ENCODE measurements around the gene AIFM2.
"Not testable (repeated sequence)": the region's sequence is repeated elsewhere in the genome, so short reads cannot be mapped to it uniquely, and the experiment has no call there.

The AIFM2 gene

DNA sequence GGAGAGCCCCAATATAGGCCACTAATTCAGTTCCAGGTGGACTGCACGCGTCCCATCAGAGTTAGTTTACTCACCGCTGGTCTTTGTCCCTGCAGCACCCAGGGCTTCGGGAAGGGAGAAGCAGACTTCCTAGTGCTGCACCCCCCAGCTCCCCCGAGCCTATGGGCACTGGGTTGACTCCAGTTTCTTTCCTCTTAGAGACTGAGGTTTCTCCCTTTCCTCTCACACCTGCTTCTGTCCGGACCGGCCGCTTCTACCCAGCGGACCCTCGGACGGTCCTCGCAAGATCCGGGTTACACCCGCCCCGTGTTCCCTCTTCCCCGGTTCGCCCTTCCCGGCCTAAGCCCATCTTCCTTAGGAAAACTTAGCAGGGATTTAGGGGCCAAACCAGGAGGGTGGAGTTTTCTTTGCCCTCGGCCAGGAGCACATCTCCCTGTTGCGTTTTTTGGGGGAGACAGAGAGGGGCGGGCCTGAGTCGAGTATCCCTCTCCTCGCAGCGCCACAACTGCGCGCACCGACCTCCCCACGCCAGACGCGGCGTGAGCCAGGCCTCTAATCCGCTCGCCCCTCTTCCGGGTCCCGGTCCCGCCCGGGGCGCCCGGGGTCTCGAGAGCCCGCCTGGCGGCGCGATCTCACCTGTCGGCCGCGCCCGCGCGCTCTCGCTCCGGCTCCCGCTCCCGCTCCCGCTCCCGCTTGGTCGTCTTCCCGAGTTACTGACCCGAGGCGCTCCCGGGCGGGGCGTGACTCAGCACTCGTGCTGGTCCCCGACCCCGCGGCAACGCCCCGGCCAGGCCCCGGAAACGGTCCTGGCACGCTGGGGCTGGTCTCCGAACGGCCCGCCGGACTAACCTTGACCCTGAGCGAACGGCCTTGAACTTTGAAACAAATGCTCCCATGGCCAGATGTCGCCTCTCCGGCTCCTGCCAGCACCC lies at the start of gene AIFM2:
TSS of gene AIFM2 (minus strand) at position 728 of the 932 bp plus-strand sequence. CDS start 8,741 bp downstream, outside the sequence.
- DNase-seq: peak; percentile 20

DNA sequence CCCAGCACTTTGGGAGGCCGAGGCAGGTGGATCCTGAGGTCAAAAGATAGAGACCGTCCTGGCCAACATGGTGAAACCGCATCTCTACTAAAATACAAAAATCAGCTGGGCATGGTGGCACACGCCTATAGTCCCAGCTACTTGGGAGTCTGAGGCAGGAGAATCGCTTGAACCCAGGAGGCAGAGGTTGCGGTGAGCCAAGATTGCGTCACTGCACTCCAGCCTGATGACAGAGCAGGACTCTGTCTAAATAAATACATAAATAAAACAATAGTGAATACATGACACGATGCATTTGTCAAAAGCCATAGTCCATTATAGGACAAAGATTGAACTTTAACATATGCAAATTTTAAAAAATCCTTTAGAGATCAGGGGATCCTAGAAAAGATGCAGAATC lies 46.6 kb upstream of the AIFM2 start:
- not testable (repeated sequence) for DNase-seq

DNA sequence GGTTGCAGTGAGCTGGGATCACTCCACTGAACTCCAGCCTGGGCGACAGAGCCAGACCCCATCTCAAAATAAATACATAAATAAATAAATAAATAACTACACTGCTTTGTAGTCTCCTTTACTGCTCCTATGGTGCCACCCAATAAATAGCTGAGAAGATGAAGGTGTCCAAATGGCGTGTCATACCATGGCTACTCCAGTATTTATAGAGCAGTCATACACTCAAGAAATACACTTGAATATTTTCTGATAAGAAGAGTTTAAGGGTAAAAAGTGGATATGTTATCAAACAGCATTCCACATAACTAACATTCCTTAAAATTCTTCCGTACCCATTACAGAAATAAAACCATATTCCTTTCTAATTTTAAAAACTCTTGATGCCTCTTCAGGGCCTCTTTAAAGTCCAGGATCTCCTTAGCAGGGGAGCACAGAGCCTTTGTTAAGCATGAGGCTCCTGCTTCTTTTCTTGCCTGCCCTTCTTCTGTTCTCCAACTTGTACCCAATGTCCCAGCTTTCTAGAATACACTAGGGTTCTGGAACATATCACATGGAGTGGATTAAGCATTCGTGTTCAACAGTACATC lies 45.6 kb upstream of the AIFM2 start:
- DNase-seq: no peak

DNA sequence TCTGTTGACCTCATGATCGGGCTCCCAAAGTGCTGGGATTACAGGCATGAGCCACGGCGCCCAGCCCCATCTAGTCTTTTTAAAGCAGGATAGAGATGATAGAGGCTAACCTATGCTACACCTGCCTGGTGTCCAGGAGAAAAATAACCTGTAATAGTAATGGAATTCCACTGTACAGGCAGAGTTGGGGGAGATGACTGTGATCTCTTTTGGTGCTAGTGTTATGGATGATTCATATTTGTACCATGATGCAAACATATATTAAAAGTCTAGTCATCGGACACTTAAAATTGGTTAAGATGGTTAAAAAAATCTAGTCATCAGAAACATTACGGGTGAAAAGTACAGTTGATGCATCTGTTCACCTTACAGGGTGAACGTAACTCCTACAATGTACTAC lies 43.8 kb upstream of the AIFM2 start:
- DNase-seq: no peak

DNA sequence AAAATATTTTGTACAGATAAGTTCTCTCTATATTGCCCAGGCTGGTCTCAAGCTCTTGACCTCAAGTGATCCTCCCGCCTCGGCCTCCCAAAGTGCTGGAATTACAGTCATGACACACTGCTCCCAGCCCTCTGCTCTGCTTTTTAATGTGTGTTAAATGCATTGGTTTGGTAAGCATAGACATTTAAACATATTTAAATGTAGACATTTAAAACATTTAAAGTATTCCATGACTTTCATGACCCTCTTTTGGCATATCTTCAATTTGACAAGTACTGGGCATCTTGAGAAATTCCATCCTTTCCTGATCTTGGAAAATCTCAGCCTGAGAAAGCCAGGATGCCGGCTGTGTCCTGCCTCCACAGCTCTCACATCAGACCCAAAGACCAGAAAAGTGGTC lies 42.9 kb upstream of the AIFM2 start:
- no peak for DNase-seq

DNA sequence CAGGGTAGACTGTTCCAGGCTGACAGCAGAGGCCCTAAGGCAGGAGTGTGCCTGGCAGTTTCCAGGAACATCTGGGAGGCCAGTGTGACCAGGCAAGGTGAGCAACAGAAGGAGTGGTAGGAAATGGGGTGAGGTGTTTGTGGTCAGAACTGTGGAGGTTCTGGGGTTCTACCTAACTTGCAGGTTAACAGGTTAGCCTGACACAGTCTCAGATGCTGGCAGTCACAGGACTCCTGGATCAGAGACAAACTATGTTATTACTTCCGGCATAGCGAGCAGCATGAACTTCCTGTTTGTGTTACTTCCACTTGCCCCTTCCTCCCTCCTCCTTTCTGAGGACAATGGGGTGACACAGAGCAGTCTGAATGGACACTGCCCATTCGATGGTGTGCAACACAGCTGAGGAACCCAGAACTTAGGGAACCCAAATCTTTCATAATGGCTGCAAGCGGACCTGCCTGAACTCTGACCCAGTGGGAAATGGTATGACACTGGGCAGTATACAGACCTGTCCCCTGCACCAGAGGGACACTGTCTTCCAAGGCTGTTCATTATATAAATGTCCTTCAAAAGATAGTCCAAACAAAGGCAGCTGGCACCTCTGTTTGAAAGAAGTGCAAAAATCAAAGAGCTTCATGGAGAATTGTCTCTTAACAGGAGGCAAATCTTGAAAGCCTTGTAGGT lies 41.6 kb upstream of the AIFM2 start:
- peak; percentile 65 for DNase-seq

DNA sequence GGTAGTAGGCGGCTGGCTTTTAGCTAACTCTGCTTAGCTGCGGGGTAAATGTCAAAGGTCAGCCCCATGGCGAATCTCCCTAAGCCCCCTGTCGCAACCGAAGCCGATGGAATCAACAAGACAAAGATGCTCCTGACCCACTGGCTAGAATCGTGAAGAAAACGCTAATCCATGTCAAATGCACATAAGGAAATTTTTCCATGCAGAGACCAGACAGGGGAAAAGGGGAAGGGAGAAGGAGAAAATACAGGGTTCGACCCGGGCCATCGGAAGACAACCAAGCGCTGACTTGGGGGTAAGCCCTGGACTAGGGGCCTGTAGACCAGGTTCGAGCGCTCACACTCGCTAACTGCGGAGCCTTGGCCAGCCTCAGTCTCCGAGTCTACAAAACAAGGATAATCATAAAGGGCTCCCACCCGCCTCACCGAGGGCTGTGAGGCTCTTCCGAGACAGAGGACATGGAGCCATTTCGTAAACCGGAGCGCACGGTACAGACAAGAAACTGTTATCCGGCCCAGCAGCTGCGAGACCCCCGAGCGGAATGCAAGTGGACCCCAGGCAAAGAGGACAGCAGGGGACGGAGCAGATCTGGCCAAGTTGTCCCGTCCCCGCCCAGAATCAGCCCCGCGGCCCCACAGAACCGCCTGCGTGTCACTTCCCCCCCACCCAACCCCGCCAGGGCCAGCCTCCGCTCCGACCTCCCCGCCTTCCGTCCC lies 37.2 kb upstream of the AIFM2 start:
- DNase-seq: no peak

DNA sequence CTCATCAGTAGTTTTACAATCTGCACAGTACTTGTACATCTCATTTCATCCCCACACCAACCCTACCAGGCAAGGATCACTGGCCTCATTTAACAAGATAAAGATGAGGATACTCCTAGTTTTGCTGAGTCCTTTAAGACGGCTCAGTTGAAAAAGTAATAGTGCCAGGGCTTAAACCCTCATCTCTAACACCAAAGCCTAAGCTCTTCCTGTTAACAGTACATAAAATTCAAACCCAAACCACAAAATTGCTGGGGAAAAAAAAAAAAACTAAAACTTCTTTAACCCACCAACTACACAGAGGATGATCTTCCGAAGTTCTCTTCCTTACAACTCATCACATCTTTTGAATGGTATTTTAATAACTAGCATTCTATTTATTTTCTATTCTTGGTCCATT lies 36.4 kb upstream of the AIFM2 start:
- DNase-seq: peak; percentile 50

DNA sequence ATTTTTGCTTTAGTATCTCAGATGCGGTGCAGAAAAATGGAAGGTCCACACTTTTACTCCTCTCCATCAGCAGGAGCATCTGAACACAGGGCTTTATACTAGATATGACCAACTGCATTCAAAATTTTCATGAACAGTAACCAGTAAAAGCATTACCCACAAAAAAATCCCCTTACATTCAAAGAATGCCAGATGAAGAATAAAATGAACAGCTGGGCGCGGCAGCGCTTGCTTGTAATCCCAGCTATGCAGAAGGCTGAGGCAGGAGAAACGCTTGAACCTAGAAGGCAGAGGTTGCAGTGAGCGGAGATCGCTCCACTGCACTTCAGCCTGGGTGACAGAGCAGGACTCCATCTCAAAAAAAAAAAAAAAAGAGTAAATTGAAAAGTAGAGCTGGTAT lies 34.6 kb upstream of the AIFM2 start:
- DNase-seq: no peak

DNA sequence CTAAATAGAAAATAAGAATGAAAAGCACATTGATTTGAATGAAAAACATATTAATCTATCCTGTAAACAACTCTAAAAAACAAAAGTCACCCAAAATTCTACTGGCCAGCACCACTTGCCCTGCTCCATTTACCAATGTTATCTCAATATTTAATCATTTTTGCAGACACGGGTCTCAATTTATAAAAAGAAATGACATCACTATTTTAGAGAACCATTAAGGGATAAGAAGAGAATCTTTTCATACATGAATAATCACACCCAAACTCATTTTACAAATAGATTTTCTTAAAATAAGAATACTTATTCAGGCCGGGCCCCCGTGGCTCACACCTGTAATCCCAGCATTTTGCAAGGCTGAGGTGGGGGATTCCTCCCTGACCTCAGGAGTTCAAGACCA lies 33.8 kb upstream of the AIFM2 start:
- no peak for DNase-seq

DNA sequence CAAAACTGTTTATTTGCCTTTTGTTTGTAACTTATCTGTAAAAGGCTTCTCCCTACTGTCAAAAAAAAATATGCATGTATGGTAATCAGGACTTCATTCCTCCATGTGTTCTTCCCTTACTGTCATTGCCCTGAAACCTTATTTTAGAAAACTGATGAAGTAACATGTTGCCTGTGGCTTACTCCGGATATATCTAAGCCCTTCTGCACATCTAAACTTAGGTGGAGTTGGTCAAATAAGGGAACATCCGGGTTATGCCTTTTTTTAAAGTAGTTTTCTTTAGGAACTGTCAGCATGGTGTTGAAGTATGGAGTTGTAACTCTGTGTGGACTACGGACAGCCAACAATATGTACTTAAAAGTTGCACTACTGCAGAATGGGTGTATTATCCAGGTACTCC lies 31.5 kb upstream of the AIFM2 start:
- peak; percentile 21 for DNase-seq

DNA sequence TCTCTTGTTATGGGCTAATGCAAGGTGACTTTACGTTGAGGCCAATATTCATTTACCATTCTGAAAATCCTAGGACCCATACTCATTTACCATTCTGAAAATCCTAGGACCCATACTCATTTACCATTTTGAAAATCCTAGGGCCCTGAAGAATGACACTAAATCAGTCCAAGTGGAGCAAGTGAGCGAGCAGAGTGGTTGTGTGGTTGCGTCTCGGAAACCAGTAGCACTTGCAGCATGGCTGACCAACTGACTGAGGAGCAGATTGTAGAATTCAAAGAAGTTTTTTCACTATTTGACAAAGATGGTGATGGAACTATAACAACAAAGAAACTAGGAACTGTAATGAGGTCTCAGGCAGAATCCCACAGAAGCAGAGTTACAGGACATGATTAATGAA lies 30.8 kb upstream of the AIFM2 start:
- no peak for DNase-seq

DNA sequence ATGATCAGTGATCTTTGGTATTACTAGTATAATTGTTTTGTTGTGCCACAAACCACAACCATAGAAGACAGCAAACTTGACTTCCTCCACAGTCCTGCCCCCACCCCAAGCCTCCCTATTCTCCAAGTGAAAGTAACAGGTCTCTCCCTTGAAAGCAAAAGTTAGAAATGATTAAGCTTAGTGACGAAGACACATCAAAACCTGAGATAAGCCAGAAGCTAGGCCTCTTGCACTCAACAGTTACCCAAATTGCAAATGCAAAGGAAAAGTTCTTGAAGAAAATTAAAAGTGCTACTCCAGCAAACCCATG lies 30.2 kb upstream of the AIFM2 start:
- DNase-seq: peak; percentile 70

DNA sequence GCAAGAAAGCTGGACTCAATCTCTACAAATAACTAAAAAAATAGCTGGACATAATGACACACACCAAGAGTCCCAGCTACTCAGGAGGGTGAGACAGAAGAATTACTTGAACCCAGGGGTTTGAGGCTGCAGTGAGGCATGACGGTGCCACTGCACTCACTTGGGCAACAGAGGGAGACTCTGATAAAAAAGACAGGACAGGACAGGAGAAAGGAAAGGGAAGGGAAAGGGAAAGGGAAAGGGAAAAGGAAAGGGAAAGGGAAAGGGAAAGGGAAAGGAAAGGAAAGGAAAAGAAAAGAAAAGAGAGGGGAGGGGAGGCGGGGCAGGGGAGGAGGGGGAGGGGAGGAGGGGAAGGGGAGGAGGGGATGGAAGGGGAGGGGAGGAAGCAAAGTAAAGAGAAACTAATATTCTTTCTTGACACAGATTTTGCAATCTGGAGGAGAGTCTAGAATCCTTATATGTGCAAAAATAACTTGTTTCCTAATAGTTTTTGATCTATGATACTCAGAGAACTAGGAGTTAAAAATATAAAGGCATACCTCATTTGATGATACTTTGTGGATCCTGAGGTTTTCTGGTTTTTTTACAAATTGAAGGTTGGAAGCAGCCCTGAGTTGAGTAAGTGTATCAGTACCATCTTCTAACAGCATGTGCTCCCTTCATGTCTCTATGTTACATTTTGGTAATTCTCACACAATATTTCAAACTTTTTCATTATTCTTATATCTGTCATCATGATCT lies 29.7 kb upstream of the AIFM2 start:
- peak; percentile 15 for DNase-seq

DNA sequence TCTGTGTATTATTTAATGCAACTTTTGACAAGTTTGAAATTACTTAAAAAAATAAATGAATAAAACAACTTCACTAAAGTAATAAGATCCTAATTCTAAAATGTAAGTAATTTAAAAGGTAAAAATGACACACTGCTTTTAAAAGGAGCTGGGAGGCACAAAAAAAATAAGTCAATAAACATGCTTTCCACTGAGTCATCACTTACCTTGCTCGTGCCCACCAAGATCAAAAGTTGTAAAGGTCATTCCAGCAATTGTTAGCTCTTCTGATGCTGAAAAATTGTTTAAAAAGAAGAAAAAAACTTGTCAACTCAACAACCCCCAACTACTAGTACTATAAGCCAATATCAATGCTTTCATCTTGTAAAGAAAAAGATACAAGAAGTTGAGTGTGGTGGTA lies 28.2 kb upstream of the AIFM2 start:
- no peak for DNase-seq

DNA sequence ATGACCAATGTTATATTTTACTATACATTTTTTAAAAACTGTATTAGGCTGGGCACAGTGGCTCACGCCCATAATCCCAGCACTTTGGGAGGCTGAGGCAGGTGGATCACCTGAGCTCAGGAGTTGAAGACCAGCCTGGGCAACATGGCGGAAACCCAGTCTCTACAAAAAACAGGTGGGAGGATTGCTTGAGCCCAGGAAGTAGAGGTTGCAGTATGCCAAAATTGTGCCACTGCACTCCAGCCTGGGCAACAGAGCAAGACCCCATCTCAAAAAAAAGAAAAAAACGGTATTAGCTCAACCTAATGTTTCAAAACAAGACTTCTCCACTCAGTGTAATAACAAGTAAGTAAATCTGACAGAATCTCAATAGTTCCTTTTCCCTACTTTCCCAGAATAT lies 26.7 kb upstream of the AIFM2 start:
- DNase-seq: not testable (repeated sequence)

DNA sequence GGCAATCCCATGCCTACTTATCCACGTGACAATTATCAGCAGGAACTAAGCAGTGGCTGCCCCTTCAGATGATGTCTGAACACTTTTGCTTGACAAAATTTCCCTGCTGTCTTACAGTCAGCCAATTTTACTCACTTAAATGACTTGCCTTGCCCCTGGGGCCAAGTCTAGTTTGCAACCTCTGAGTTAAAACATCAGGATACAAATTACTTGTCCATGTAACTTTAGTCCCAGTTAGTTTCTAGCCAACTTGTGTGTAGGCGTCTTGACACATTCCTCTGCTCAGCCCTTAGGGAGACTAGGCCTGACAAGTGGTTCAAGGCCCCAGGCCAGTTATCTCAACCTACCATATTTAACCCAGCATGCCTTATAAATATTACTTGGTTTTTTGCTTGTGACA lies 25.5 kb upstream of the AIFM2 start:
- no peak for DNase-seq

DNA sequence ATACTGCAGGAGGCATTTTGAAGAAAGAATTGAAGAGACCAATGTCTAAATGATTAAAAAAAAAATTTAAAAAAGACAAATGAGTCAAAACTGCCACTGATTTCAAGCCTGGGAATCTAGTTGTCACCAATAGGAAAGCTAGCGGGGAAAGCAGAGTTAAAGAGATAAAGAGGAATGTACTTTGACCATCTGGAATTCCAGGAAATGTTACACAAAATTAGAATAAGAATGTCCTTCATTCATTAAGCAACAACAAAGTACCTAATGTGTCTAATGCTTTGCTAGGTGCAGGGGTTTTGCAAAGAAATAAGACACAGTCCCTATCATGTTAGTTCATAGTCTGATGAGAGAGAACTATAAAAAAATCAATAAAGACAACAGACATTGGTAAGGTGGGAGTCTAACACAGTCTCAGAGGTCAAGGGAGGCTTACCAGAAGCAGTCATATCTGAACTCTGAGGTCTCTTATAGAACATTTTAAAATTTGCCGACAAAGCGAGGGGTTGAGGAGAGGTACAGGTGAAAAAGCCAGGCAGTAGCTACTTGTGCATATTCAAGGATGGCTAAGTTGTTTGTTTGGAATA lies 22.7 kb upstream of the AIFM2 start:
- no peak for DNase-seq

DNA sequence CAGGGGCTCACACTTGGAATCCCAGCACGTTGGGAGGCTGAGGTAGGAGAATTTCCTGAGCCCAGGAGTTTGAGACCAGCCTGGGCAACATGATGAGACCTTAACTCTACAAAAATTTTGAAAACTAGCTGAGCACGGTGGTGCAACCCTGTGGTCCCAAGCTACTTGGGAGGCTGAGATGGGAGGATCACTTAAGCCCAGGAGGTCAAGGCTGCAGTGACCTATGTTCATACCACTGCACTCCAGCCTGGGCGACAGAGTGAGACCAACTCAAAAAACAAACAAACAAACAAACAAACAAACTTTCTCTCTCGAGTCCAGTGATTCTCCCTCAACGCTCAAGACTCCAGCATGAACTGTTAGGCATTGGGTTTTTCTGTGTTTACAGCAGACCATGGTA lies 15.9 kb upstream of the AIFM2 start:
- DNase-seq: no peak

DNA sequence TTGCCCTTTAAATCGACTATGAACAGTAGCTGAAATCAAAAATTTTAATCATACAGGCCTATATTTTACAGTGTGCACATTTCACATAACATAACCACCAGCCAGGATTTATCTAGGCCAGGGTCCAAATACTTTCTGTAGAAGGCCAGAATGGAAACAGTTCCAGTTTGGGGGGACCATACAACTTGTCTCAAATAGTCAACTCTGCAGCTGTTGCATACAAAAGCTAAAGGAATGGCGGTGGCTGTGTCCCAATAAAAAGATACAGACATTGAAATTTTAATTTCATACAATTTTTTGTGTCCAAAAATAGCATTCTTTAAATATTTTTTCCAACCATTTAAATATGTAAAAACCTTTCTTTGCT lies 14.6 kb upstream of the AIFM2 start:
- no peak for DNase-seq

DNA sequence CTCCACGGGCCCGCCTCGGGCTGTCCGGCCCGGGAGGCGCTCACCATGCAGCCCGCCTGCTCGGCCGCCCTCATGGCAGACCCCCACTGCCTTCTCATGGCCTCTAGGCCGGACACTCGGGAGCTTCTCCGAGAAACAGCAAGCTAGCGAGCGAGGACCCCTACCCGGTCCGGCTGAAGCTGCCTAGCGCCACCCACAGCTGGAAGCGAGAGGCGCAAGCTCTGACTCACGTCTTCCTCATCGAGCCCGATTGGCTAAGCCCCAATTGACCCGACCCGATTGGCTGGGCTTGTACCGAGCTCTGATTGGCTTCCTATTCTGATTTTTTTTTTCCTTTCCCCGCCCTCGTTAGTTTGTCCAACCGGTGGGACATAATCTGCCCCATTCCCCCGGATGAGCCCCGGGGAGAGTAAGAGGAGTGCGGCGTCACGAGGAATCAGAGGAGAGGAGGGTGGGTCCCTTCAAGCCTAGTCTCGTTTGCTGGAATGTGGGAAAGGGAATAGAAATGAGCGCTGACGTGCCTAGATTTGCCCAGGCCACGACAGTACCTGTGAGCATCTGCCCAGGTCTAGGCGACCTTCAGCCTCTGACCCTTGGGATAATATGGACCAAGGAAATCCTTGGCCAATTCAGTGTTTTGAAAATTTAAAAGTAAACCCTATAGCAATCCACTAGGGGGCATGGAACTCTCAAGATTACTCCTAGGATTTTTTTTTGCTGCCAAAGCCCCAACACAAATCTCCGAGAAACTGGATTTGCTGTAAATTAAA lies 14.0 kb upstream of the AIFM2 start, which contains the start of gene TYSND1:
TSS of gene TYSND1 (minus strand) at position 212 of the 770 bp plus-strand sequence. CDS start at position 98, 114 bp downstream.
- peak; percentile 94 for DNase-seq

Data from CD4-positive, alpha-beta T cell treated with Interleukin-12 subunit alpha and Interleukin-12 subunit beta, for 1 hour (primary cell).